DOHH2 (cell line): Measurements from ENCODE around the gene OSBPL3.

Experiments used
- EZH2phosphoT487 ChIP-seq: fragments of 200-600 bp; sonication (generic); IDR thresholded peaks from 2 replicates; pipeline ENCODE4 v1.6.1; 2017; ENCODE audit warnings: borderline replicate concordance, mild to moderate bottlenecking, antibody characterized with exemption, low read length, moderate library complexity, mixed read lengths
- TF ChIP-seq, protein P1 (sequence below): fragments of 200-600 bp; sonication (generic); IDR thresholded peaks from one replicate; pipeline ENCODE4 v1.5.1; 2014; ENCODE audit warnings: antibody characterized with exemption, mild to moderate bottlenecking, low read depth, low read length; ENCODE audit not compliant: poor library complexity, severe bottlenecking

DNA sequence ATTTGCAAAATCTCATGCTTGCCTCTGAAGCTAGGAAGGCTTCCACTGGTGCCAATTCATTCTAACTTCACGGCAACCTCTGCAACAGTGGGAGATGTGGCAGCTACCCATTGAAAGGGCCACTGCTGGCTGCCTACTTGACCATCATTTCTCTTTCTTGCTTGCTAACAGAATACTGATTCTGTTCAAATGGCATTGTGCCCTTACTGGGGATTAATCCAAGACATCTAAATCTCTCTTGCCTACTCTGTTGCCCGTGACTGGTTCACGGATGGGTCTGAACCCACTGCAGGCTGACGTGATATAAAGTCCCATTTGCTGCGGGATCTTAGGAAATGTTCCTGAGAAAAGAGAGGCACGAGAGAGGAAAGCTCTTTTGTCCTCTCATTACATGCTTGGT lies 171.5 kb downstream of the OSBPL3 start:
- TF ChIP-seq, protein P1, sequence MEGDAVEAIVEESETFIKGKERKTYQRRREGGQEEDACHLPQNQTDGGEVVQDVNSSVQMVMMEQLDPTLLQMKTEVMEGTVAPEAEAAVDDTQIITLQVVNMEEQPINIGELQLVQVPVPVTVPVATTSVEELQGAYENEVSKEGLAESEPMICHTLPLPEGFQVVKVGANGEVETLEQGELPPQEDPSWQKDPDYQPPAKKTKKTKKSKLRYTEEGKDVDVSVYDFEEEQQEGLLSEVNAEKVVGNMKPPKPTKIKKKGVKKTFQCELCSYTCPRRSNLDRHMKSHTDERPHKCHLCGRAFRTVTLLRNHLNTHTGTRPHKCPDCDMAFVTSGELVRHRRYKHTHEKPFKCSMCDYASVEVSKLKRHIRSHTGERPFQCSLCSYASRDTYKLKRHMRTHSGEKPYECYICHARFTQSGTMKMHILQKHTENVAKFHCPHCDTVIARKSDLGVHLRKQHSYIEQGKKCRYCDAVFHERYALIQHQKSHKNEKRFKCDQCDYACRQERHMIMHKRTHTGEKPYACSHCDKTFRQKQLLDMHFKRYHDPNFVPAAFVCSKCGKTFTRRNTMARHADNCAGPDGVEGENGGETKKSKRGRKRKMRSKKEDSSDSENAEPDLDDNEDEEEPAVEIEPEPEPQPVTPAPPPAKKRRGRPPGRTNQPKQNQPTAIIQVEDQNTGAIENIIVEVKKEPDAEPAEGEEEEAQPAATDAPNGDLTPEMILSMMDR = no peak
- TF ChIP-seq EZH2phosphoT487 = no peak
